OCI-LY7 (cell line): ENCODE measurements around the gene HOXD8. TPM values are rescaled to one million over a fixed set of nuclear protein-coding genes. Genes with fewer than 3 reads are reported as not detected.

Source experiments
- BruUV-seq: library from RNA; stranded (reverse); fragments of 400-500 nt; replicated peaks from 2 replicates; lab custom pipeline; 2021; lab: Mats Ljungman, UMichigan
- CTCF ChIA-PET: fragments of 300-600 bp; sonication (Branson Sonifier 250); formaldehyde crosslinking; loops from one replicate; lab custom pipeline; 2022; ENCODE audit warnings: antibody characterized with exemption; ENCODE audit not compliant: unreplicated experiment; lab: Charles Lee
- POLR2A ChIA-PET: fragments of 300-600 bp; sonication (Branson Sonifier 250); formaldehyde crosslinking; loops from one replicate; lab custom pipeline; 2022; ENCODE audit warnings: antibody characterized with exemption; lab: Charles Lee
- DNase-seq: peaks from one replicate; pipeline ENCODE4 v3.0.0-alpha.2; 2015; ENCODE audit warnings: low spot score
- H2AFZ ChIP-seq: fragments of 200-600 bp; sonication (generic), shearing (Covaris generic); 2 replicates; pipeline ENCODE4 v1.6.1; 2014; ENCODE audit warnings: mild to moderate bottlenecking, antibody characterized with exemption, low read length, moderate library complexity
- H3K27ac ChIP-seq: fragments of 200-600 bp; sonication (generic); 2 replicates; pipeline ENCODE4 v1.5.1; 2014; ENCODE audit warnings: mixed run types, low read depth, mild to moderate bottlenecking, moderate library complexity, low read length, inconsistent platforms; ENCODE audit not compliant: poor library complexity, severe bottlenecking
- H3K36me3 ChIP-seq: fragments of 200-600 bp; sonication (generic); 2 replicates; pipeline ENCODE4 v1.6.1; 2014; ENCODE audit warnings: mild to moderate bottlenecking, antibody characterized with exemption, low read length, moderate library complexity, mixed read lengths; ENCODE audit not compliant: insufficient read depth
- H3K4me1 ChIP-seq: fragments of 200-600 bp; sonication (generic); 2 replicates; pipeline ENCODE4 v1.5.1; 2014; ENCODE audit warnings: mild to moderate bottlenecking, low read length; ENCODE audit not compliant: insufficient read depth, poor library complexity, severe bottlenecking
- H3K4me2 ChIP-seq: fragments of 200-600 bp; sonication (generic); 2 replicates; pipeline ENCODE4 v1.6.1; 2014; ENCODE audit warnings: mild to moderate bottlenecking, low read length
- H3K4me3 ChIP-seq: fragments of 200-600 bp; sonication (generic); 2 replicates; pipeline ENCODE4 v1.5.1; 2014; ENCODE audit warnings: mild to moderate bottlenecking, low read depth, low read length; ENCODE audit not compliant: poor library complexity, severe bottlenecking
- H3K79me2 ChIP-seq: fragments of 200-600 bp; sonication (generic); 2 replicates; pipeline ENCODE4 v1.6.1; 2016; ENCODE audit warnings: low read depth, mild to moderate bottlenecking, low read length, moderate library complexity, mixed read lengths; ENCODE audit not compliant: insufficient read depth
- H3K9me2 ChIP-seq: fragments of 200-600 bp; sonication (generic); 2 replicates; pipeline ENCODE4 v1.6.1; 2016; ENCODE audit warnings: mild to moderate bottlenecking, low read length, mixed read lengths; ENCODE audit not compliant: insufficient read depth
- H3K9me3 ChIP-seq: fragments of 200-600 bp; sonication (generic); 2 replicates; pipeline ENCODE4 v1.6.1; 2014; ENCODE audit warnings: mild to moderate bottlenecking, mixed run types, low read length, mixed read lengths
- H4K20me1 ChIP-seq: fragments of 200-600 bp; sonication (generic); 2 replicates; pipeline ENCODE4 v1.6.1; 2014; ENCODE audit warnings: mild to moderate bottlenecking, antibody characterized with exemption, low read length, moderate library complexity, mixed read lengths; ENCODE audit not compliant: insufficient read depth
- EZH2phosphoT487 ChIP-seq: fragments of 200-600 bp; sonication (generic); IDR thresholded peaks from 2 replicates; pipeline ENCODE4 v1.6.1; 2018; ENCODE audit warnings: low read depth, borderline replicate concordance, mild to moderate bottlenecking, mixed run types, antibody characterized with exemption, low read length, moderate library complexity, mixed read lengths
- intact Hi-C: fragments of 100-400 bp; cut with micrococcal nuclease; formaldehyde crosslinking; loops from one replicate; pipeline ENCODE4 v1.10.0; 2022; ENCODE audit not compliant: unreplicated experiment
- total RNA-seq, 2 experiments: library from RNA; depleted of rRNA in 1 of 2; stranded (reverse); fragments of >200 nt in 1 of 2; shearing (Covaris generic) in 1 of 2; gene quantifications; 2 replicates each; pipeline ENCODE4 v1.2.3, GENCODE V29; 2014 to 2022
- TF ChIP-seq, protein P1 (sequence below): fragments of 200-600 bp; sonication (generic); conservative IDR thresholded peaks from 2 replicates; pipeline ENCODE4 v1.5.1; 2014; ENCODE audit warnings: mild to moderate bottlenecking, antibody characterized with exemption, low read length, moderate library complexity, mixed read lengths

The HOXD8 gene
- total RNA-seq, 2 experiments from 2014 or later = not detected

DNA sequence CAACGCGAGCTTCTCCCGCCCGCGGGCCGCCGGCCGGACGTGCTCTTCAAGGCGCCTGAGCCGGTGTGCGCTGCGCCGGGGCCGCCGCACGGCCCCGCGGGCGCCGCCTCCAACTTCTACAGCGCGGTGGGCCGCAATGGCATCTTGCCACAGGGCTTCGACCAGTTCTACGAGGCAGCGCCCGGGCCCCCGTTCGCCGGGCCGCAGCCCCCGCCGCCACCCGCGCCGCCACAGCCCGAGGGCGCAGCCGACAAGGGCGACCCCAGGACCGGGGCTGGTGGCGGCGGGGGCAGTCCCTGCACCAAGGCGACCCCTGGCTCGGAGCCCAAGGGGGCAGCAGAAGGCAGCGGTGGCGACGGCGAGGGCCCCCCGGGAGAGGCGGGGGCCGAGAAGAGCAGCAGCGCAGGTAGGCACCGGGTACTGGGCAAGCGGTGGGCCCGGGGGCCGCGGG is 21.7 kb upstream of the HOXD8 start:
- no TSS peak for BruUV-seq
- DNase-seq = no peak
- Histone ChIP-seq H3K4me1 (no peaks in the 10 kb centered on the region), H3K27ac (no peak overlapping the region), H3K79me2 (no peaks in the 10 kb centered on the region), H3K9me2 (no peaks in the 10 kb centered on the region), H3K9me3 (no peaks in the 10 kb centered on the region), H3K4me2 (no peak overlapping the region), H3K36me3 (no peaks in the 10 kb centered on the region), H4K20me1 (no peaks in the 10 kb centered on the region), H3K4me3 (no peak overlapping the region), H2AFZ (no peak overlapping the region)
- intact Hi-C loops = no loop called here
- CTCF ChIA-PET = no interaction called here
- TF ChIP-seq, protein P1, sequence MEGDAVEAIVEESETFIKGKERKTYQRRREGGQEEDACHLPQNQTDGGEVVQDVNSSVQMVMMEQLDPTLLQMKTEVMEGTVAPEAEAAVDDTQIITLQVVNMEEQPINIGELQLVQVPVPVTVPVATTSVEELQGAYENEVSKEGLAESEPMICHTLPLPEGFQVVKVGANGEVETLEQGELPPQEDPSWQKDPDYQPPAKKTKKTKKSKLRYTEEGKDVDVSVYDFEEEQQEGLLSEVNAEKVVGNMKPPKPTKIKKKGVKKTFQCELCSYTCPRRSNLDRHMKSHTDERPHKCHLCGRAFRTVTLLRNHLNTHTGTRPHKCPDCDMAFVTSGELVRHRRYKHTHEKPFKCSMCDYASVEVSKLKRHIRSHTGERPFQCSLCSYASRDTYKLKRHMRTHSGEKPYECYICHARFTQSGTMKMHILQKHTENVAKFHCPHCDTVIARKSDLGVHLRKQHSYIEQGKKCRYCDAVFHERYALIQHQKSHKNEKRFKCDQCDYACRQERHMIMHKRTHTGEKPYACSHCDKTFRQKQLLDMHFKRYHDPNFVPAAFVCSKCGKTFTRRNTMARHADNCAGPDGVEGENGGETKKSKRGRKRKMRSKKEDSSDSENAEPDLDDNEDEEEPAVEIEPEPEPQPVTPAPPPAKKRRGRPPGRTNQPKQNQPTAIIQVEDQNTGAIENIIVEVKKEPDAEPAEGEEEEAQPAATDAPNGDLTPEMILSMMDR = no peak
- no peak for TF ChIP-seq EZH2phosphoT487
- POLR2A ChIA-PET = no interaction called here

DNA sequence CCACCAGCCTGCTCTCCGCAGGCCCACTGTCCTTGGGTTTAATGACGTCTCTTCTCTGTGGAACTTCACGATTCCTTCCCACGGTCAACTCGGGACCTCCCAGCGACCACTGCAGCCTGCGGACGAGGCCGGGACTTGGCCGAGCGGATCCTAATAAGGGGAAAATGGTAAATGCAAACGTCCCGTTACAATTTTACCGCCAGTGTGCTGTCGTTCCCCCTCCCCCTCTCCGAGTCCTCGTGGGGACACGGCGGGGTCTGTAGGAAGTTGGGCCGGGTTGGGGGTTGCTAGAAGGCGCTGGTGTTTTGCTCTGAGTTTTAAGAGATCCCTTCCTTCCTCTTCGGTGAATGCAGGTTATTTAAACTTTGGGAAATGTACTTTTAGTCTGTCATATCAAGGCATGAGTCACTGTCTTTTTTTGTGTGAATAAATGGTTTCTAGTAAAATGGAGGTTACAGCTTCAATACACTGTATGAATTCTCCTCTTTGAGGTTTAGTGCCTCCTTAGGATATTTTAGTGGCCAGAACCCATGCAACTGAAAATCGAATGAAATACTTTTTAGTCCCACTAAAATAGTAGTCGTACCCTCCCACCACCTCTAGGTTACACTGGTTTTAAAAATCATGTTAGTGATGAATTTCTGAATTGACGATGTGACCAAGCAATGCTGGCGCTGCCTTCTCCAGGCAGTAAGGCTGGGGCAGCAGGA is 20.2 kb upstream of the HOXD8 start:
- Histone ChIP-seq H3K4me2 (no peak overlapping the region), H3K9me2 (no peaks in the 10 kb centered on the region), H2AFZ (no peak overlapping the region), H4K20me1 (no peaks in the 10 kb centered on the region), H3K27ac (no peak overlapping the region), H3K36me3 (no peaks in the 10 kb centered on the region), H3K79me2 (no peaks in the 10 kb centered on the region), H3K9me3 (no peaks in the 10 kb centered on the region), H3K4me3 (no peak overlapping the region), H3K4me1 (no peaks in the 10 kb centered on the region)
- no TSS peak for BruUV-seq
- TF ChIP-seq, protein P1 = no peak
- TF ChIP-seq EZH2phosphoT487 = no peak
- intact Hi-C loops = no loop called here
- no peak for DNase-seq
- CTCF ChIA-PET = interaction anchor here (0.5 kb wide), 1 partner anchor 12 kb away, joined by 3 read pairs; no protein-coding TSS in a partner anchor
- POLR2A ChIA-PET = no interaction called here

DNA sequence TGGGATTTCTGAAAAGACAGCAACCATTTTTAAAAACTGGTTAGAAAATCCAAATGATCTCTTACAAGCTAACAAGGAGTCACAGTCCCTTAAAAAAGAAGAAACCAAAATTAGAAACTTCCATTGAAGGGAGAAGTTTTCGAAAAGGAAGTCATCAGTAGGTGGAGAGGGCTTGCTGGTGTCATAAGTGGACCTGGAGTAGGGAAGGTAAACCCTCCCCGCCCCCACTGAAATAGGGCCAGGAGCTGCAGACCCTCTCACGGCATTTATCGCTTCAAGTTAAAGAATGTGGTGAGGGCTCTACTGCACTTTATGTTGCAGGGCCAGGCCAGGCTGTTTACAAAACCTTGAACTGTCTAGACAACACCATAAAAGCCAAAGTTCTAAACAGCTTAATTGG is 19.6 kb upstream of the HOXD8 start:
- Histone ChIP-seq H3K9me3 (no peaks in the 10 kb centered on the region), H3K79me2 (no peaks in the 10 kb centered on the region), H3K4me3 (no peak overlapping the region), H4K20me1 (no peaks in the 10 kb centered on the region), H2AFZ (no peak overlapping the region), H3K4me2 (no peak overlapping the region), H3K36me3 (no peaks in the 10 kb centered on the region), H3K9me2 (no peaks in the 10 kb centered on the region), H3K4me1 (no peaks in the 10 kb centered on the region), H3K27ac (no peak overlapping the region)
- DNase-seq = no peak
- ChIA-PET CTCF (no interaction called here), POLR2A (interaction anchor here (0.6 kb wide), 2 partner anchors 701 to 803 kb away, joined by 3 read pairs; no protein-coding TSS in a partner anchor)
- intact Hi-C loops = no loop called here
- no peak for TF ChIP-seq EZH2phosphoT487
- no TSS peak for BruUV-seq
